Omental fat pad (tissue), 4 donors: Measurements from ENCODE around the gene THSD8. TPM values are rescaled to one million over a fixed set of nuclear protein-coding genes. Genes with fewer than 3 reads are reported as not detected.

Source experiments
- ATAC-seq: fragments of 150-250 bp; one replicate; pipeline ENCODE4 v1.9.1; 2016; ENCODE audit warnings: mild to moderate bottlenecking, moderate library complexity; ENCODE audit not compliant: low FRiP score
- DNase-seq: peaks from one replicate; pipeline ENCODE4 v3.0.0-alpha.2; 2019; ENCODE audit warnings: low spot score
- total RNA-seq, 4 donors: library from RNA; depleted of rRNA; stranded (reverse); fragments of >200 nt; gene quantifications; one replicate each; pipeline ENCODE4 v1.1.0, GENCODE V29; 2016
- TF ChIP-seq, protein P1 (sequence below), 3 donors: fragments of 450-650 bp; IDR thresholded peaks; one replicate each; pipeline ENCODE4 v1.5.1; 2016 to 2017; ENCODE audit warnings: antibody characterized with exemption in 3 of 3, mild to moderate bottlenecking in 3 of 3, moderate library complexity in 2 of 3

The THSD8 gene
- total RNA-seq, 4 donors from 2014 or later, result not detected

DNA sequence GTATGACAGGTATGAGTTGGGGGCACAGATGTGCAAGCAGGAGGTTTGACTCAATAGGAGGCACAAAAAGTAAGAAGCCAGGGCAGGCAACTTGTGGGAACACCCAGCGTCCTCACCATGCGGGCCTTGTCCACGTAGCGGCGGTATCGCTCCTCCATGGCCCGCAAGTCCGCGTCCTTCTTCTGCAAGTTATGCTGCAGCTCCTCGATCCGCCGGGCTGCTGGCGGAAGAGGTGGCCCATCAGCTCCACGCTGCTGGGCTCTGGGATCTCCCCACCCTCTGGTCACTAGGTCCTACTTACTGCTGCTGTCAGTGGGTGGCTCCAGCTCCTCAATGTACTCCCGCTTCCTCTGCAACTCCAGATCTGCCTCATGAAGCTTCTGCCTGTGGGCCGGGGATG lies 37.2 kb upstream of the THSD8 start:
- TF ChIP-seq, protein P1, sequence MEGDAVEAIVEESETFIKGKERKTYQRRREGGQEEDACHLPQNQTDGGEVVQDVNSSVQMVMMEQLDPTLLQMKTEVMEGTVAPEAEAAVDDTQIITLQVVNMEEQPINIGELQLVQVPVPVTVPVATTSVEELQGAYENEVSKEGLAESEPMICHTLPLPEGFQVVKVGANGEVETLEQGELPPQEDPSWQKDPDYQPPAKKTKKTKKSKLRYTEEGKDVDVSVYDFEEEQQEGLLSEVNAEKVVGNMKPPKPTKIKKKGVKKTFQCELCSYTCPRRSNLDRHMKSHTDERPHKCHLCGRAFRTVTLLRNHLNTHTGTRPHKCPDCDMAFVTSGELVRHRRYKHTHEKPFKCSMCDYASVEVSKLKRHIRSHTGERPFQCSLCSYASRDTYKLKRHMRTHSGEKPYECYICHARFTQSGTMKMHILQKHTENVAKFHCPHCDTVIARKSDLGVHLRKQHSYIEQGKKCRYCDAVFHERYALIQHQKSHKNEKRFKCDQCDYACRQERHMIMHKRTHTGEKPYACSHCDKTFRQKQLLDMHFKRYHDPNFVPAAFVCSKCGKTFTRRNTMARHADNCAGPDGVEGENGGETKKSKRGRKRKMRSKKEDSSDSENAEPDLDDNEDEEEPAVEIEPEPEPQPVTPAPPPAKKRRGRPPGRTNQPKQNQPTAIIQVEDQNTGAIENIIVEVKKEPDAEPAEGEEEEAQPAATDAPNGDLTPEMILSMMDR (IDR thresholded peaks at IDR 0.05), result no peak
- no peak for DNase-seq
- no peak for ATAC-seq

DNA sequence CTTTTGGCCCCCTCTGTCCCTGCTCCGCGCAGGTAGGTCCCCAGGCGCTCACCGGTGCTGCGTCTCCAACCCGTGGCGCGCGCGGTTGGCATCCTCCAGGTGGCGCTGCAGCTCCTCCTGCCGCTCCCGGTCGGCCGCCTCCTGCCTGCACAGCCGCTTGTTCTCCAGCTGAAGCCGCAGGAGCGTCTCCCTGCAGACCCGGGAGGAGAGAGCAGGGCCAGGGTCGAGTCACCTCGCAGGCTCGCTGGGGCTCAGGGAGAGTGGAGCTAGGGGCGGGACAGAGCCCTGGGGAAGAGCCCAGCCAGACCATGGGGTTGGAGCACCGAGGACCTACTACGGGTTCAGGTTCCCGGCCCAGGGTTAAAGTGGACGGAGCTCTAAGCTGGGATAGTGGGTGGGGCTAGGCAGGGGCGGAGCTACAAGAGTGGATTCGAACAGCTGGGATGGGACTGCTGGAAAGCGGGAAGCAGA lies 35.8 kb upstream of the THSD8 start:
- TF ChIP-seq, protein P1 (IDR thresholded peaks at IDR 0.05), result peak in 1 of 3 donors; percentile 58
- DNase-seq, result no peak
- ATAC-seq, result peak; percentile 79

DNA sequence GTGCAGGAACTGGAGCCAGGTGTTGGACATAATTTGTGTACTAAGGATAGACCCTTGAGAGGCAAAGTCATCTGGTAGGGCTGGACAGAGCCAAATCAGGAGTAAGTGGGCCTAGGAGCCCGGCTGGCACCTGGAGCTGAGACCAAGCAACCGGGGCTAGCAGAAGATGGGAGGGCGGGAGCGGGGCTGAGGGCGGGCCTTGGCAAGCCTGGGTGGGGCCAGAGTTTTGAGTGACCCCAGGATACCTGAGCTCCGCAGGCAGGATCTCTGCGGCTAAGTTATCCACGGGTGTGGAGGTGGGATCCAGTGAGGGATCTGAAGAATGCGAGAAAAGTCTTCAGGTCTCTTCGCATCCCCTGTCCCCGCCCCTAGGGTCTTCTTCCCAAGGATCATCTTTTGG lies 34.7 kb upstream of the THSD8 start:
- DNase-seq (no peak), ATAC-seq (no peak)

DNA sequence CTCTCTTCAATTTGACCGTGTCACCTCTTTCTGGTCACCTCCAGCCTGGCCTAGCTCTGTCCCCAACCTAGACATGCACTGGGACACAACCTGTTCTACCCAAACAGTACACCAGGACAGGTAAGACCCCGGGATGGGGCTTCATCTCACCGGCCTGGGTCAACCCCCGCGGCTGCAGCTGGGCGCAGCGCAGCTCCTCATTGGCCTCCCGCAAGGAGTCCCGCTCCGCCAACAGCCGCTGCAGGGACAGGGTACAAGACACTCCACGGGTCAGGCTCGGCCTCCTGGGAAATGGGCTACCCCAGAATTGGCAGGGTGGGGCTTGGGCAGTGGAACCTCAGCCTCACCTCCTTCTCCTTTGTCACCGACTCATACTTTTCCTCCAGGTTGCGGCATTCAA lies 34.2 kb upstream of the THSD8 start:
- ATAC-seq, result no peak
- TF ChIP-seq, protein P1 (IDR thresholded peaks at IDR 0.05), result no peak
- DNase-seq, result no peak

More for the DNA sequence above, 34.7 kb upstream of the THSD8 start:
- TF ChIP-seq, protein P1 (IDR thresholded peaks at IDR 0.05), result no peak

DNA sequence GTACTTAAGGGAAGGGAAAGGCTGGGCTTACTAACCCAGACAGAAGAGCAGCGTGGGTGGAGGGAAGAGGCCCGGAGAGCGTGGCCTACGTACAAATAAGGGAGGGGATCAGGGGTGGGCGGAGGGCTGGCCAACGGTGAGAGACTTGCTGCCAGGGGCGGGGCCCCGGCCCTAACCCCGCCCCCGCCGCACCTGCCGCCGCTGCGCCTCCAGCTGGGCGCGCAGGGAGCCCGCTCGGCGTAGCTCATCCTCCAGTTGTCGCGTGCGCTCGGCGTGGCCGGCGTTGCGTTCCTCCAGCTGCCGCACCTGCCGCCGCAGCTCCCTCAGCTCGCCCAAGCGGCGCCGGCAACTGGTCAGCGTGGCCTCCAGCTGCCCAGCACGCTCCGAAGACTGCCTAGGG lies 32.2 kb upstream of the THSD8 start:
- DNase-seq (no peak), ATAC-seq (peak; percentile 63)
- TF ChIP-seq, protein P1 (IDR thresholded peaks at IDR 0.05), result no peak

DNA sequence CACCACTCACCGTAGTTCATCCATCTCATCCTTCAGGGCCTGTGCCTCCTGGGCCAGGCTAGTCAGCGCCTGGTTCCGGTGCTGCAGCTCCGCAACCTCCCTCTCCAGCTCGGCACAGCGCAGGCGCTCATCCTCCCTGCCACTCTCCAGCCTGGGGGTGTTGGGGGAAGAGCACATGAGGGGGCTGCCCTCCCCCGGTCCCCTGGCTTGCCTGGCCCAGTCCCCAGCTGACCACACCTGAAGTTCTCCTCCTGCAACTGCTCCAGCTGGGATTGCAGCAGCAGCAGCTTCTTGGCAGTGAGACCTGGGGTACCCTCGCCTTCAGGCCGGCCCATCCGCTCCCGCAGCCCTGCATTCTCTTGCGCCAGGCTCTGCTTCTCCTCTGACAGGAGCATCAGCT lies 30.9 kb upstream of the THSD8 start:
- ATAC-seq (no peak), DNase-seq (no peak)
- TF ChIP-seq, protein P1 (IDR thresholded peaks at IDR 0.05), result no peak

DNA sequence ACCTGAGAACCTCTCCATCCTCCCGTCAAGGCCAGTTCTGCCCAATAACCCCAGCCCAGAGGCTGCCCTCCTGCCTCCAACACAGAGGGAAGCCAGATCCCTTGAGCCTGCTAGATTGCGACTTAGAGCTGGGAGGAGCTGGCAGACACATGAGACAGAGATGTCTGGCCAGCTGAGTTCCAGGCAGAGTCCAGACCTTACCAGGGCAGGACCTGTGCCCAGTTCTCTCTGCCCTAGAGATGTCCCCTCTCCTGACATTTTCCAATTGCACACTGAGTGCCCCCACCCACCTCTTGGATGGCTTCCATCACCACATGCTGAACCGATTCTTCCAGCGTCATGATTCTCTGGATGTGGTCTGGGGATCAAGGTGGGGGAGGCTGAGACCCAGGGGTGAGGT lies 29.5 kb upstream of the THSD8 start:
- DNase-seq (no peak), ATAC-seq (no peak)
- TF ChIP-seq, protein P1 (IDR thresholded peaks at IDR 0.05), result no peak
